LNCaP clone FGC (cell line): ENCODE data around the gene FBXO7.

Experiments
- DNase-seq: peaks from one replicate; pipeline ENCODE4 v3.0.0-alpha.2; 2011; ENCODE audit warnings: low read depth
- H3K4me3 ChIP-seq: 2 replicates; pipeline ENCODE4 v1.5.1; 2011; ENCODE audit warnings: mild to moderate bottlenecking, low read depth, low read length, control low read depth
- CTCF ChIP-seq: IDR thresholded peaks from 2 replicates; pipeline ENCODE4 v1.5.1; 2012; ENCODE audit warnings: mild to moderate bottlenecking; ENCODE audit not compliant: control insufficient read depth, insufficient read depth; ENCODE audit errors: extremely low read depth

The FBXO7 gene

GRCh38 chr22:32499666-32500065 lies 25.1 kb downstream of the FBXO7 start:
- no peak overlapping the region for H3K4me3 ChIP-seq
- TF ChIP-seq CTCF: no peak
- DNase-seq: no peak

GRCh38 chr22:32501836-32502752 lies 27.5 kb downstream of the FBXO7 start:
- no peak for DNase-seq
- no peak for TF ChIP-seq CTCF
- H3K4me3 ChIP-seq: no peak overlapping the region

DNA sequence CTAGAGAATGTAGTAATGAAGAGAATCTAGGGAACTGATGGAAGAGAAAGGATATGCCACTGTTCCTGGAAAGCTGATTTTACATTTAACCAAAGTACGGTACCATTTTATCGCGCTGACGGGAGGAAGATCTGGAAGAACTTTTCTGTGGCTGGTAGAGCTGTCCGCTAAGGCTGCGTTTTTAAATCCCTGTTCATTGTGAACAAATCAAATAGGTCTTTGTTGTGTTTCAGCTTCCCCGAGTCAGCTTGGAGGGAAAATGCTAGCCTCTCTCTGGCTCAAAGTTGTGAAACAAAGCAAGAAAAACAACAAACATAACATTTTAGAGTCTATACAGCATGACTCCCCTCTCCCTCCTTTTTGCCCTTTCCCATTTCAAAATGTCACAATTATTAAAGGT lies 34.4 kb downstream of the FBXO7 start:
- TF ChIP-seq CTCF: no peak
- H3K4me3 ChIP-seq: no peak overlapping the region
- DNase-seq: no peak

GRCh38 chr22:32511274-32511673 lies 36.7 kb downstream of the FBXO7 start:
- DNase-seq: no peak

GRCh38 chr22:32511776-32512175 lies 37.2 kb downstream of the FBXO7 start:
- no peak for DNase-seq
- no peak for TF ChIP-seq CTCF
- no peak overlapping the region for H3K4me3 ChIP-seq

More at GRCh38 chr22:32511274-32511673, 36.7 kb downstream of the FBXO7 start:
- TF ChIP-seq CTCF: no peak
- no peak overlapping the region for H3K4me3 ChIP-seq

DNA sequence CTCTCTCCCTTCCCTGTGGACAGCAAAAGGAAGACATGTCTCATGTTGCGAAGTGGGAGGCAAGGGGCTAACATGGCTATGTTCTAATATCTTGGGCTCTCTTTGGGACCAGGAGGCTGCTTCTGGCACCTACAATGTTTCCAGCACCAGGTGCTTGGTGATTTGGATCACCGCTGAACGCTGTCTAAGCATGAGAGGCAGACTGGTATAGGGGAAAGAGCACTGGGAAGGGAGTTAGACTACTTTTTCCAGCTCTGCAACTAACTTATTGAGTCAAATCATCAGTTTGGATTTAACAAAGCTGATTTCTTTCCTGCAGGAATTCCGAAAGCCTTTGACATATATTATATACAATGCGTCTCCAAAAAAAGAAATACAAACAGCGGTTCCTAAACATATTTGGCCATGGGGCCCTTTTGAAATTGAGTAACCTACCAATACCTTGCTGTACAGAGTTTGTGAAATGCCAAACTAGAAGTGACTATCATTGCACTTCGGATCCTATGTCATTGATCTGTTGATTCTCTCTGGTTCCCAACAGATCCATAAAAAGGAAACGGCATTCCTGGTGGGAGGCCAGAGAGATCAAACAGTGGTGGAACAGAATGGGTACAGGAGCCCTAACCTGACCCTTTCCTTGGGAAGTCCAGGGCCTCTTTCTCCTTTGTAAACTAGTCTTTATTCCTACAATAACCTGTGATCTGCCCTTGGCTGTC lies 37.8 kb downstream of the FBXO7 start:
- DNase-seq: no peak
- H3K4me3 ChIP-seq: no peak overlapping the region
- TF ChIP-seq CTCF: no peak
